Right lobe of liver (tissue), 6 donors: ENCODE measurements around the gene DHRS3. TPM values are rescaled to one million over a fixed set of nuclear protein-coding genes. Genes with fewer than 3 reads are reported as not detected.
A peak's percentile ranks its signal among the peaks of the same experiment; 100 is the strongest.

Source experiments
- ATAC-seq, 4 donors: fragments of 200-7000 bp; cut with Tn5 transposase; one replicate each; pipeline ENCODE4 v1.9.1; 2020; ENCODE audit warnings: mild to moderate bottlenecking in 4 of 4, moderate library complexity in 4 of 4
- DNase-seq, 3 donors: peaks; one replicate each; pipeline ENCODE4 v3.0.0-alpha.2; 2020
- H3K27ac ChIP-seq, 3 donors: fragments of 200-600 bp; one replicate each; pipeline ENCODE4 v1.8.0; 2022
- H3K27me3 ChIP-seq, 2 donors: fragments of 200-600 bp; one replicate each; pipeline ENCODE4 v1.8.0; 2022
- H3K36me3 ChIP-seq, 4 donors: fragments of 200-600 bp; sonication (generic) in 1 of 4; one replicate each; pipeline versions ENCODE4 v1.5.1 to v1.8.0; 2017 to 2022; ENCODE audit warnings: control low read depth in 1 of 4
- H3K4me1 ChIP-seq, 4 donors: fragments of 200-600 bp; sonication (generic) in 1 of 4; one replicate each; pipeline versions ENCODE4 v1.5.1 to v1.8.0; 2017 to 2022; ENCODE audit warnings: control low read depth in 1 of 4
- H3K4me3 ChIP-seq, 3 donors: fragments of 200-600 bp; one replicate each; pipeline ENCODE4 v1.8.0; 2022
- H3K9me3 ChIP-seq, 4 donors: fragments of 200-600 bp; sonication (generic) in 1 of 4; one replicate each; pipeline versions ENCODE4 v1.5.1 to v1.8.0; 2017 to 2022; ENCODE audit warnings: control low read depth in 1 of 4
- POLR2A ChIP-seq: fragments of 450-650 bp; IDR thresholded peaks from one replicate; pipeline ENCODE4 v1.6.1; 2017; ENCODE audit warnings: antibody characterized with exemption, mild to moderate bottlenecking
- WGBS: methylation state at CpG from one replicate; pipeline ENCODE4 v1.1.6; 2018; ENCODE audit warnings: low coverage, low lambda C conversion rate; ENCODE audit not compliant: insufficient coverage; ENCODE audit errors: missing lambda C conversion rate; 5-methylcytosine and 5-hydroxymethylcytosine counted together
- intact Hi-C, 2 donors: fragments of 100-400 bp; cut with DNase I; formaldehyde crosslinking; loops; one replicate each; pipeline versions ENCODE4 v1.11.2 to v1.14.1; 2022
- total RNA-seq, 6 experiments: library from RNA; depleted of rRNA in 2 of 6; stranded (reverse); fragments of >200 nt in 2 of 6; fragmentation: NEBNext Ultra II Directional in 3 of 6; extraction: Animal tissue kit (Norgen Biotek cat#: 25700) in 3 of 6; gene quantifications; one replicate each; pipeline versions ENCODE4 v1.1.0 to v1.2.4, GENCODE V29; 2016 to 2023
- TF ChIP-seq, protein P1 (sequence below), 4 donors: fragments of 200-600 bp in 3 of 4; fragments of 450-650 bp in 1 of 4; IDR thresholded peaks; one replicate each; pipeline versions ENCODE4 v1.5.1 to v1.8.0; 2016 to 2022; ENCODE audit warnings: antibody characterized with exemption in 4 of 4, mild to moderate bottlenecking in 2 of 4
- donor health status: DM: no; HTN: yes; CAD: no.
- donor health status: DM: no; HTN: no; CAD: no.
- donor health status: DM: no; HTN: no; CAD: no.
- donor health status: DM: no; HTN: yes; CAD: no.
- donor health status: DM: no; HTN: yes; CAD: no.

DHRS3 gene
- total RNA-seq, 6 experiments from 2014 or later = 132 to 252 (median 172) TPM

DNA sequence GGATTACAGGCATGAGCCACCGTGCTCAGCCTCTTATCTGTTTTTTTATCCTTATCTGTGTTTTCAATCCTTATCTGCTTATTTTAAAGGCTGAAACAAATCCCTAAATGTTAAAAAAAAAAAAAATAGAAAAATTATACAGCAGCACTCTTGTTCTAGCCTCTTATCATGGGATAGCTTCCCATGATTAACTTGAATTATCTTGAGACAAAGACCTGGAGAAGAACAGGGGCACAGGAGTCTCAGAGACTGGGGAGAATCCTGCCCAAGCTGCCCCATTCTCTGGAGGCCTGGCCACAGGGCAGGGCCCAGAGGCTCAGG, 86.9 kb downstream of the DHRS3 start:
- Histone ChIP-seq H3K27me3 (no peaks in the 10 kb centered on the region), H3K27ac (peak overlapping the region in 1 of 3 donors; percentile 95), H3K9me3 (no peaks in the 10 kb centered on the region), H3K4me3 (no peak overlapping the region), H3K36me3 (no peaks in the 10 kb centered on the region), H3K4me1 (peaks cover 0 to 56% (median 14%) of the 10 kb centered on the region in 4 donors)
- no peak for TF ChIP-seq POLR2A
- TF ChIP-seq, protein P1, sequence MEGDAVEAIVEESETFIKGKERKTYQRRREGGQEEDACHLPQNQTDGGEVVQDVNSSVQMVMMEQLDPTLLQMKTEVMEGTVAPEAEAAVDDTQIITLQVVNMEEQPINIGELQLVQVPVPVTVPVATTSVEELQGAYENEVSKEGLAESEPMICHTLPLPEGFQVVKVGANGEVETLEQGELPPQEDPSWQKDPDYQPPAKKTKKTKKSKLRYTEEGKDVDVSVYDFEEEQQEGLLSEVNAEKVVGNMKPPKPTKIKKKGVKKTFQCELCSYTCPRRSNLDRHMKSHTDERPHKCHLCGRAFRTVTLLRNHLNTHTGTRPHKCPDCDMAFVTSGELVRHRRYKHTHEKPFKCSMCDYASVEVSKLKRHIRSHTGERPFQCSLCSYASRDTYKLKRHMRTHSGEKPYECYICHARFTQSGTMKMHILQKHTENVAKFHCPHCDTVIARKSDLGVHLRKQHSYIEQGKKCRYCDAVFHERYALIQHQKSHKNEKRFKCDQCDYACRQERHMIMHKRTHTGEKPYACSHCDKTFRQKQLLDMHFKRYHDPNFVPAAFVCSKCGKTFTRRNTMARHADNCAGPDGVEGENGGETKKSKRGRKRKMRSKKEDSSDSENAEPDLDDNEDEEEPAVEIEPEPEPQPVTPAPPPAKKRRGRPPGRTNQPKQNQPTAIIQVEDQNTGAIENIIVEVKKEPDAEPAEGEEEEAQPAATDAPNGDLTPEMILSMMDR (IDR thresholded peaks at IDR 0.05) = no peak
- DNase-seq (no peak), ATAC-seq (no peak)
- WGBS = 44% methylated on average over 1 of the region's 1 CpG
- intact Hi-C loops = no loop called here

DNA sequence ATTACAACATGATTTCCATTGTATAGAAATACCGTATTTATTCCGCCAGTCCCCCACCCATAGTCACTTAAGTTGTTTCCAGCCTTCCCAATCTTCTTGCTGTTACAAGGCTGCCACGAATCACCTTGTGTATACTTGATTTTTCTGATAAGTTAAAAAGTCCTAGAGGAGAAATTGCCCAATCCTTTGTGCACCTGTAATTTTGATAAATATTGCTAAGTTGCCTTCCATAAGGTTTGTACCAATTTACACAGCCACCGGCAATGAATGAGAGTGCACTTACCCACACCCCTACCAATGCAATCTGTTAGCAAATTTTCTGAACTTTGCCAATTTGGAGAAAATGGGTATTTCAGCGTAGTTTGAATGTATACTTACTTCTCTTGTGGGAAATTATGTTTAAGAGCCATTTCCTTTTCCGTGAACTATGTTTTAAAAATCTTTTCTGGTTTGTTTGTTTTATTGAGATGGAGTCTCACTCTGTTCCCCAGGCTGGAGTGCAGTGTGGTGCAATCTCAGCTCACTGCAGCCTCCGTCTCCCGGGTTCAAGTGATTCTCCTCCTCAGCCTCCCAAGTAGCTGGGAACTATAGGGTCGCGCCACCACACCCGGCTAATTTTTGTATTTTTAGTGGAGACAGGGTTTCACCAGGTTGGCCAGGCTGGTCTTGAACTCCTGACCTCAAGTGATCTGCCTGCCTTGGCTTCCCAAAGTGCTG, 87.4 kb downstream of the DHRS3 start:
- DNase-seq (no peak), ATAC-seq (no peak)
- no peaks in the 10 kb centered on the region for H3K36me3 ChIP-seq
- H3K4me3 ChIP-seq = no peak overlapping the region
- H3K4me1 ChIP-seq = peaks cover 0 to 60% (median 14%) of the 10 kb centered on the region in 4 donors
- intact Hi-C loops = no loop called here
- 65% methylated on average over 10 of the region's 11 CpGs for WGBS
- peak overlapping the region; percentile 55 to 95 (median 80) for H3K27ac ChIP-seq
- no peaks in the 10 kb centered on the region for H3K9me3 ChIP-seq
- TF ChIP-seq, protein P1 (IDR thresholded peaks at IDR 0.05) = no peak
- no peak for TF ChIP-seq POLR2A
- no peaks in the 10 kb centered on the region for H3K27me3 ChIP-seq

DNA sequence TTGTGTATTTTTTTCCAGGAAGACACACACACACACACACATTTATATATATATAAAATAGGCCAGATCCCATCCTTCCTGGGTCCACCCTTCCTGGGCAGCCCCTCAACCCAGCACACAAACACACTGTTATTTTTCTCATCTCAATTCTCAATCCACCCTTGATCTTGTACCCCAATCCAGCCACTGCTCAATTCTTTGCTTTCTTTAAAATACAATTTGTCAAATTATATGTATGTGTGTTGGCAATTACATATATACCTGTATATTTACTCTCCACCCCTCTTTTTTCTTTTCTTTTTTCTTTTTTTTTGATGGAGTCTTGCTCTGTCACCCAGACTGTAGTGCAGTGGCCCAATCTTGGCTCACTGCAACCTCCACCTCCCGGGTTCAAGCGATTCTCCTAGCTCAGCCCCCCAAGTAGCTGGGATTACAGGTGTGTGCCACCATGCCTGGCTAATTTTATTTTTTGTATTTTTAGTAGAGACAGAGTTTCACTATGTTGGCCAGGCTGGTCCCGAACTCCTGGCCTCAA, 88.3 kb downstream of the DHRS3 start:
- WGBS = 95% methylated on average over 3 of the region's 3 CpGs
- no peak for ATAC-seq
- Histone ChIP-seq H3K4me3 (no peak overlapping the region), H3K27me3 (no peaks in the 10 kb centered on the region), H3K4me1 (peaks cover 0 to 65% (median 17%) of the 10 kb centered on the region in 4 donors), H3K27ac (peak overlapping the region; percentile 55 to 95 (median 80)), H3K9me3 (no peaks in the 10 kb centered on the region), H3K36me3 (no peaks in the 10 kb centered on the region)
- TF ChIP-seq, protein P1 (IDR thresholded peaks at IDR 0.05) = no peak
- TF ChIP-seq POLR2A = no peak
- intact Hi-C loops = loop anchor here (2.0 to 10.0 kb wide), 2 partner anchors 75 to 89 kb away; partner anchors contain the start of gene DHRS3 (in 1 of the 2)
- no peak for DNase-seq

DNA sequence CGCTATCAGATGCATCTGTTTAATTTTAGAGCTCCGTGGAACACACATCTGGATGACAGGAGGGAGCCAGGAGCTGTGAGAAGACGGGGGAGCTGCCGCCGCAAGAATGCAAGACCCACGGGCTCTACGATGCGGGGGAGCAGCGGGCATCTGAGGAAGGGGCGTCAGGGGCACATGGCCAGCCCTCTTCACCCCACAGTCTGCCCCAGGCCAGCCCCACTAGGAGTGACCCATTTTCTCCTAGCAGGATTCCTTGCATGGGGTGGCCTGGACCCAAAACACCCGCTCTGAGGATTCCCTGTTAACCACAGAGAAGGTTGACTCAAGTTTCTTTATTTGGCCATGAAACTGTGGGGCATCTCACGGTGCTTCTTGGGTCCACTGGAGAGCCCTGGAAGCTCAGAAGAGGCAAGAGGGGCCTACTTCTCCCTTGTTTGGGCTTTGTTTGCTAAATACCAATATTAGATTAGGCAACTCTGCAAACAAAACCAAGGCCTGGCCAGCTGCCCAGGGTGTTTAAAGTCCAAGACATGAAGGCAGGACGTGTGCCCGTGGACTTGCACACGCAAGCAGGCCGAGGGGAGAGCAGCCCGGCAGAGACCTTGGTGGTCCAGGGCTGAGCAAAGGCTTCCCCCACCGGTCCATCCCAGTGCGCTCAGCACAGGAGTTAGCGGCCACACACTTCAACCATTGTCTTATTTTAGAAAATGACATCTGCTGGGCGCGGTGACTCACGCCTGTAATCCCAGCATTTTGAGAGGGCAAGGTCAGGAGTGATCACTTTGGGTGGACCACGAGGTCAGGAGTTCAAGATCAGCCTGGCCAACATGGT, 89.8 kb downstream of the DHRS3 start:
- peak; percentile 45 to 62 (median 58) for ATAC-seq
- peak; percentile 90 to 94 (median 90) for DNase-seq
- H3K4me3 ChIP-seq = peak overlapping the region; percentile 18 to 49 (median 48)
- TF ChIP-seq POLR2A = peak; percentile 29
- TF ChIP-seq, protein P1 (IDR thresholded peaks at IDR 0.05) = no peak
- H3K9me3 ChIP-seq = no peaks in the 10 kb centered on the region
- peaks cover 0 to 72% (median 17%) of the 10 kb centered on the region in 4 donors for H3K4me1 ChIP-seq
- peak overlapping the region; percentile 55 to 95 (median 80) for H3K27ac ChIP-seq
- WGBS = 18% methylated on average over 14 of the region's 24 CpGs
- no peaks in the 10 kb centered on the region for H3K36me3 ChIP-seq
- H3K27me3 ChIP-seq = no peaks in the 10 kb centered on the region
- intact Hi-C loops = loop anchor here (2.0 to 10.0 kb wide), 2 partner anchors 73 to 91 kb away; partner anchors contain the start of gene DHRS3 (in 1 of the 2)
